H1 (cell line): ENCODE results near the gene L3MBTL2. TPM values are rescaled to one million over a fixed set of nuclear protein-coding genes. Genes with fewer than 3 reads are reported as not detected.

Source experiments
- PHF8 ChIP-seq: fragments of 200-600 bp; sonication (generic); conservative IDR thresholded peaks from 2 replicates; pipeline ENCODE4 v1.7.1; 2012; ENCODE audit warnings: low read depth, mild to moderate bottlenecking, inconsistent platforms, low read length, moderate library complexity
- RNF2 ChIP-seq: fragments of 200-900, 300-1000 bp; sonication (generic); IDR thresholded peaks from 2 replicates; pipeline ENCODE4 v1.7.1; 2016; ENCODE audit warnings: borderline replicate concordance, low read depth, mild to moderate bottlenecking, antibody characterized with exemption, low read length; ENCODE audit not compliant: poor library complexity, severe bottlenecking; ENCODE audit errors: missing control alignments
- polyA plus RNA-seq, 7 experiments: library from polyadenylated mRNA; depleted of rRNA in 3 of 7; stranded (reverse) in 5 of 7; unstranded in 2 of 7; fragments of >200 nt in 5 of 7; fragments of 200-250 nt in 2 of 7; gene quantifications; 1 replicate in 5 of 7; 2 replicates in 1 of 7; 4 replicates in 1 of 7; pipeline versions ENCODE4 v1.2.1 to v1.2.3, GENCODE V29; 2011 to 2013; ENCODE audit warnings: missing spikeins in 2 of 7, mixed read lengths in 2 of 7
- total RNA-seq: library from RNA; stranded (reverse); fragmentation: NEBNext Ultra II Directional; extraction: Animal tissue kit (Norgen Biotek cat#: 25700); gene quantifications from 2 replicates; pipeline ENCODE4 v1.2.1, GENCODE V29; 2021

L3MBTL2 gene
- total and polyA plus RNA-seq, 2 of the 8 experiments (the other 6 are each of a cell fraction or from before 2014, with no cell fraction given) = 23.9 to 24.9 TPM

- TF ChIP-seq PHF8 (no peak), RNF2 (no peak)
These were observed 58.6 kb downstream of the L3MBTL2 start (continued) for GRCh38 chr22:41263704-41264103.
